Measurements from ENCODE around the gene DUS3L.

The DUS3L gene

GRCh38 chr19:5809053-5809452 is 18.1 kb upstream of the DUS3L start:
- TF ChIP-seq CEBPB (IDR thresholded peaks at IDR 0.05), result peak; percentile 37; the same call in 1 of the 2 replicates
- TF ChIP-seq, protein P1, sequence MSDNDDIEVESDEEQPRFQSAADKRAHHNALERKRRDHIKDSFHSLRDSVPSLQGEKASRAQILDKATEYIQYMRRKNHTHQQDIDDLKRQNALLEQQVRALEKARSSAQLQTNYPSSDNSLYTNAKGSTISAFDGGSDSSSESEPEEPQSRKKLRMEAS (IDR thresholded peaks at IDR 0.05), result no peak

DNA sequence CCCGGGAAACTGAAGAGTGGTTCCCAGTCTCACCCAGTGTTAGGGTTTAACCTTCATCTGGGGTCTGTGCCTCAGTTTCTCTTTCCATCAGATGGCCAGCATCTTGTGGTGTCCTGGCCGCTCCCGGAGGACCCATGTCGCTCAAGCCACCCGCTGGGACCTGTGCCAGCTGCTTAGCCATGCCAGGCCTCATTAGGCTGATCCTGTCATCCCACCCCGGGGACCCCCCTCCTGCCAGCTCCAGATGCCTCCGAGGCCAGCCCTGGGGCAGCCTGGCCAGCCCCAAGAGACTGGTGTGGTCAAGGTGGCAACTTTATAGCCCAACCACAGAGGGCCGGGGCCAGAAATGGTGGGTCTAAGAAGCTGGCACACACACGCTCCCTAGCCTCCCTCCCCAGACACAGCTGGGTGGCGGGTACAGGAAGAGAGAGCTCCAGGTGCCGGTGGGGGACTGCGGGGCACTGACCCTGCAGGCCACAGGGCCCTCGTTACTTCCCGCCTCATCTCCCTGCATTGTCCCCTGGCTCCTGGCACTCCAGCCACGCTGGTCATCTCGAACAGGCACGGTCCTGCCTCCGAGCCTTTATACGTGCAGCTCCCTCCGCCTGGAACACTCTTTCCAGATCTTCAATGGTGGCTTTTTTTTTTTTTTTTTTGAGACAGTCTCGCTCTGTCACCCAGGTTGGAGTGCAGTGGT is 17.3 kb upstream of the DUS3L start:
- no peak for TF ChIP-seq CREB1 (IDR thresholded peaks at IDR 0.05; ENCODE audit: low read depth)
- TF ChIP-seq RAD21 (IDR thresholded peaks at IDR 0.05; ENCODE audit: low read depth), result no peak
- TF ChIP-seq, protein P2, sequence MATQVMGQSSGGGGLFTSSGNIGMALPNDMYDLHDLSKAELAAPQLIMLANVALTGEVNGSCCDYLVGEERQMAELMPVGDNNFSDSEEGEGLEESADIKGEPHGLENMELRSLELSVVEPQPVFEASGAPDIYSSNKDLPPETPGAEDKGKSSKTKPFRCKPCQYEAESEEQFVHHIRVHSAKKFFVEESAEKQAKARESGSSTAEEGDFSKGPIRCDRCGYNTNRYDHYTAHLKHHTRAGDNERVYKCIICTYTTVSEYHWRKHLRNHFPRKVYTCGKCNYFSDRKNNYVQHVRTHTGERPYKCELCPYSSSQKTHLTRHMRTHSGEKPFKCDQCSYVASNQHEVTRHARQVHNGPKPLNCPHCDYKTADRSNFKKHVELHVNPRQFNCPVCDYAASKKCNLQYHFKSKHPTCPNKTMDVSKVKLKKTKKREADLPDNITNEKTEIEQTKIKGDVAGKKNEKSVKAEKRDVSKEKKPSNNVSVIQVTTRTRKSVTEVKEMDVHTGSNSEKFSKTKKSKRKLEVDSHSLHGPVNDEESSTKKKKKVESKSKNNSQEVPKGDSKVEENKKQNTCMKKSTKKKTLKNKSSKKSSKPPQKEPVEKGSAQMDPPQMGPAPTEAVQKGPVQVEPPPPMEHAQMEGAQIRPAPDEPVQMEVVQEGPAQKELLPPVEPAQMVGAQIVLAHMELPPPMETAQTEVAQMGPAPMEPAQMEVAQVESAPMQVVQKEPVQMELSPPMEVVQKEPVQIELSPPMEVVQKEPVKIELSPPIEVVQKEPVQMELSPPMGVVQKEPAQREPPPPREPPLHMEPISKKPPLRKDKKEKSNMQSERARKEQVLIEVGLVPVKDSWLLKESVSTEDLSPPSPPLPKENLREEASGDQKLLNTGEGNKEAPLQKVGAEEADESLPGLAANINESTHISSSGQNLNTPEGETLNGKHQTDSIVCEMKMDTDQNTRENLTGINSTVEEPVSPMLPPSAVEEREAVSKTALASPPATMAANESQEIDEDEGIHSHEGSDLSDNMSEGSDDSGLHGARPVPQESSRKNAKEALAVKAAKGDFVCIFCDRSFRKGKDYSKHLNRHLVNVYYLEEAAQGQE (IDR thresholded peaks at IDR 0.05; ENCODE audit: low read depth), result no peak
- TF ChIP-seq EGR1 (IDR thresholded peaks at IDR 0.05), result no peak
- TF ChIP-seq, protein P1 (IDR thresholded peaks at IDR 0.05), result no peak
- TF ChIP-seq ZBTB7A (IDR thresholded peaks at IDR 0.05; ENCODE audit: low read depth), result no peak
- no peak for TF ChIP-seq TAF1 (IDR thresholded peaks at IDR 0.05; ENCODE audit: low read depth)
- TF ChIP-seq NFIC (IDR thresholded peaks at IDR 0.05), result no peak
- TF ChIP-seq EP300 (IDR thresholded peaks at IDR 0.05; ENCODE audit: borderline replicate concordance), result no peak
- no peak for TF ChIP-seq CEBPB (IDR thresholded peaks at IDR 0.05)
- no peak for TF ChIP-seq TEAD4 (IDR thresholded peaks at IDR 0.05)

GRCh38 chr19:5806905-5807304 is 15.9 kb upstream of the DUS3L start:
- TF ChIP-seq EGR1 (IDR thresholded peaks at IDR 0.05), result no peak
- TF ChIP-seq ZBTB7A (IDR thresholded peaks at IDR 0.05; ENCODE audit: low read depth), result no peak
- TF ChIP-seq TAF1 (IDR thresholded peaks at IDR 0.05; ENCODE audit: low read depth), result no peak
- TF ChIP-seq, protein P1 (IDR thresholded peaks at IDR 0.05), result no peak
- TF ChIP-seq TCF12 (IDR thresholded peaks at IDR 0.05; ENCODE audit: low read depth), result no peak
- no peak for TF ChIP-seq YY1 (IDR thresholded peaks at IDR 0.05; ENCODE audit: low read depth)
- no peak for TF ChIP-seq EP300 (IDR thresholded peaks at IDR 0.05; ENCODE audit: borderline replicate concordance)

GRCh38 chr19:5806133-5806489 is 15.1 kb upstream of the DUS3L start:
- TF ChIP-seq TCF12 (IDR thresholded peaks at IDR 0.05; ENCODE audit: low read depth), result no peak
- no peak for TF ChIP-seq EGR1 (IDR thresholded peaks at IDR 0.05)
- TF ChIP-seq FOXM1 (IDR thresholded peaks at IDR 0.05; ENCODE audit: borderline replicate concordance, low read depth), result no peak
- no peak for TF ChIP-seq USF1 (IDR thresholded peaks at IDR 0.05)
- no peak for TF ChIP-seq CREB1 (IDR thresholded peaks at IDR 0.05; ENCODE audit: low read depth)
- TF ChIP-seq NFIC (IDR thresholded peaks at IDR 0.05), result no peak
- TF ChIP-seq ZBTB7A (IDR thresholded peaks at IDR 0.05; ENCODE audit: low read depth), result no peak
- TF ChIP-seq RAD21 (IDR thresholded peaks at IDR 0.05; ENCODE audit: low read depth), result no peak
- no peak for TF ChIP-seq CEBPB (IDR thresholded peaks at IDR 0.05)

- TF ChIP-seq, protein P2 (IDR thresholded peaks at IDR 0.05; ENCODE audit: low read depth), result no peak
- TF ChIP-seq ZBTB7A (IDR thresholded peaks at IDR 0.05; ENCODE audit: low read depth) (peak; percentile 93), YY1 (IDR thresholded peaks at IDR 0.05; ENCODE audit: low read depth) (0 out of 2 replicates have a peak, but pooled peaks have one; percentile 29), RAD21 (IDR thresholded peaks at IDR 0.05; ENCODE audit: low read depth) (peak; percentile 70)
These were observed 14.6 kb upstream of the DUS3L start for GRCh38 chr19:5805462-5806132.

GRCh38 chr19:5804516-5805461 is 13.8 kb upstream of the DUS3L start, which contains the start of gene NRTN:
TSS of gene NRTN (plus strand) at chr19:5805067. CDS start at chr19:5824166, 19,099 bp downstream.
- TF ChIP-seq ZBTB7A (IDR thresholded peaks at IDR 0.05; ENCODE audit: low read depth) (no peak; the same call in 1 of the 2 replicates), NFIC (IDR thresholded peaks at IDR 0.05) (no peak), CREB1 (IDR thresholded peaks at IDR 0.05; ENCODE audit: low read depth) (no peak), EP300 (IDR thresholded peaks at IDR 0.05; ENCODE audit: borderline replicate concordance) (no peak), EGR1 (IDR thresholded peaks at IDR 0.05) (0 out of 2 replicates have a peak, but pooled peaks have one; percentile 16), TEAD4 (IDR thresholded peaks at IDR 0.05) (no peak)

Measured in Ishikawa (cell line).